Measurements from ENCODE around the gene STYXL1.
"Not testable (repeated sequence)": the region's sequence is repeated elsewhere in the genome, so short reads cannot be mapped to it uniquely, and the experiment has no call there.

The STYXL1 gene

GRCh38 chr7:76047811-76048667, at the start of gene STYXL1, which contains the start of gene MDH2:
Gene STYXL1, minus strand, starts transcription at chr7:76048000. Its CDS starts 17,477 bp downstream, at chr7:76030523.
Gene MDH2, plus strand, starts transcription at chr7:76048106. Its CDS starts 55 bp downstream, at chr7:76048161.
- peak; percentile 70 for DNase-seq (ENCODE audit: low read depth)

GRCh38 chr7:76095908-76096307, 48.1 kb upstream of the STYXL1 start:
- DNase-seq (ENCODE audit: low read depth), result no peak

GRCh38 chr7:76094326-76094725, 46.5 kb upstream of the STYXL1 start:
- DNase-seq (ENCODE audit: low read depth), result not testable (repeated sequence)

GRCh38 chr7:76093531-76093930, 45.7 kb upstream of the STYXL1 start:
- DNase-seq (ENCODE audit: low read depth), result not testable (repeated sequence)

- no peak for DNase-seq (ENCODE audit: low read depth)
Measured at GRCh38 chr7:76091506-76091905, 43.7 kb upstream of the STYXL1 start.

GRCh38 chr7:76089865-76090475, 42.2 kb upstream of the STYXL1 start:
- DNase-seq (ENCODE audit: low read depth), result no peak

GRCh38 chr7:76087362-76087791, 39.6 kb upstream of the STYXL1 start:
- not testable (repeated sequence) for DNase-seq (ENCODE audit: low read depth)

GRCh38 chr7:76086070-76086469, 38.3 kb upstream of the STYXL1 start:
- no peak for DNase-seq (ENCODE audit: low read depth)

- DNase-seq (ENCODE audit: low read depth), result not testable (repeated sequence)
Measured at GRCh38 chr7:76084115-76084514, 36.3 kb upstream of the STYXL1 start.

- DNase-seq (ENCODE audit: low read depth), result no peak
Measured at GRCh38 chr7:76080204-76080603, 32.4 kb upstream of the STYXL1 start.

GRCh38 chr7:76077435-76077834, 29.6 kb upstream of the STYXL1 start:
- DNase-seq (ENCODE audit: low read depth), result no peak

- DNase-seq (ENCODE audit: low read depth), result no peak
Measured at GRCh38 chr7:76076995-76077394, 29.2 kb upstream of the STYXL1 start.

- no peak for DNase-seq (ENCODE audit: low read depth)
Measured at GRCh38 chr7:76074972-76075370, 27.2 kb upstream of the STYXL1 start.

GRCh38 chr7:76074306-76074971, 26.6 kb upstream of the STYXL1 start:
- DNase-seq (ENCODE audit: low read depth), result no peak

GRCh38 chr7:76073335-76073990, 25.7 kb upstream of the STYXL1 start:
- DNase-seq (ENCODE audit: low read depth), result no peak

- DNase-seq (ENCODE audit: low read depth), result no peak
Measured at GRCh38 chr7:76072243-76073148, 24.7 kb upstream of the STYXL1 start.

- no peak for DNase-seq (ENCODE audit: low read depth)
Measured at GRCh38 chr7:76071316-76072242, 23.8 kb upstream of the STYXL1 start.

GRCh38 chr7:76069238-76069638, 21.4 kb upstream of the STYXL1 start:
- no peak for DNase-seq (ENCODE audit: low read depth)

- DNase-seq (ENCODE audit: low read depth), result no peak
Measured at GRCh38 chr7:76066716-76067503, 19.1 kb upstream of the STYXL1 start.
